CD4-positive, alpha-beta T cell treated with Interferon gamma for 1 hour (primary cell): ENCODE data around the gene RPTN.

Experiments
- DNase-seq: peaks from one replicate; pipeline ENCODE4 v3.0.0-alpha.2; 2020

Gene RPTN

GRCh38 chr1:152159144-152159543, at the start of gene RPTN:
Gene RPTN, minus strand, starts transcription at chr1:152159228. Its CDS starts 1,339 bp downstream, at chr1:152157889.
- no peak for DNase-seq

- no peak for DNase-seq
These were observed 40.0 kb upstream of the RPTN start for GRCh38 chr1:152198982-152199381.

GRCh38 chr1:152197361-152197941, 38.4 kb upstream of the RPTN start:
- no peak for DNase-seq

- DNase-seq, result no peak
These were observed 32.7 kb upstream of the RPTN start for GRCh38 chr1:152191711-152192110.

- no peak for DNase-seq
These were observed 32.2 kb upstream of the RPTN start for GRCh38 chr1:152191260-152191659.

GRCh38 chr1:152190589-152190988, 31.6 kb upstream of the RPTN start:
- no peak for DNase-seq

- DNase-seq, result peak; percentile 63
These were observed 30.8 kb upstream of the RPTN start for GRCh38 chr1:152189657-152190442.

GRCh38 chr1:152188673-152189591, 29.9 kb upstream of the RPTN start:
- DNase-seq, result peak; percentile 70

- no peak for DNase-seq
These were observed 27.7 kb upstream of the RPTN start for GRCh38 chr1:152186556-152187285.

- peak; percentile 26 for DNase-seq
These were observed 26.7 kb upstream of the RPTN start for GRCh38 chr1:152185544-152186391.

- DNase-seq, result no peak
These were observed 23.9 kb upstream of the RPTN start for GRCh38 chr1:152182944-152183361.

- no peak for DNase-seq
These were observed 23.4 kb upstream of the RPTN start for GRCh38 chr1:152182431-152182830.

GRCh38 chr1:152179566-152179965, 20.5 kb upstream of the RPTN start:
- DNase-seq, result no peak

- DNase-seq, result no peak
These were observed 11.4 kb upstream of the RPTN start for GRCh38 chr1:152170287-152170905.

- DNase-seq, result no peak
These were observed 10.5 kb upstream of the RPTN start for GRCh38 chr1:152169366-152170025.

GRCh38 chr1:152168535-152168868, 9.5 kb upstream of the RPTN start:
- no peak for DNase-seq

GRCh38 chr1:152167835-152168534, 9.0 kb upstream of the RPTN start:
- DNase-seq, result no peak

GRCh38 chr1:152166966-152167365, 7.9 kb upstream of the RPTN start:
- DNase-seq, result no peak

GRCh38 chr1:152165286-152166077, 6.5 kb upstream of the RPTN start:
- DNase-seq, result no peak
